Measurements from ENCODE around the gene PDGFC.

Gene PDGFC

GRCh38 chr4:156974264-156974663 is 2.7 kb upstream of the PDGFC start:
- DNase-seq (ENCODE audit: low spot score), result no peak

DNA sequence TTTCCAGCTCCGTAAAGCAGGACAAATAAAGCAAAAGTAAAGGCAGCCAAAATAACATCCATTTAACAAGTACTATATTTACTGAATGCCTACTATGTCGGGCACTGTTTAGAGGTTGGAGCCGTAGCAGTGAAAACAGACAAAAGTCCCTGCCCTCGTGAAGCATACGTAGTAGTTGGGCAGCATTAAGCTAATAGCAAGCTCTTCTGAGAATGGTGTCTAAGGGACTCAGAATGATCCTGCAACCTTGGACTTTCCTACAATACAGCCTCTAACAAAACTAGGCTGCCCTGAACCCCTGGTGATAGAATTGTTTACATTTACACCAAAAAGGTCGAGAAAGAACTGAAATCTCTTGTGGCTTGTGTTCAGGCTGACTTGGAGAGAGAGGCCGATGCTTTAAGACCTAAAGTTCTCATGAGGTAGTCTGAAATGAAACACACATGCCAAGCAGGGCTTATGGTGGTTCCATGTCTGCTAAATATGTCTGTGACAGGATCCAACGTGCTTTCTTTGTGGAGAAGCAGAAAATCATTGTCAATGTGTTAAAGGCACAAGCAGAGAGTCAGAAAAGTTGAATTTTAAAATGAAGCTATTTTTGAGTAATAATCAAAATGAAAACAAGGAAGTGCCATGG is 898 bp upstream of the PDGFC start:
- no peak for DNase-seq (ENCODE audit: low spot score)

GRCh38 chr4:156971165-156971675 is 379 bp downstream of the PDGFC start:
- peak; percentile 71 for DNase-seq (ENCODE audit: low spot score)

- DNase-seq (ENCODE audit: low spot score), result peak; percentile 74
Observed at GRCh38 chr4:156970501-156971164, 966 bp downstream of the PDGFC start.

GRCh38 chr4:156969911-156970310 is 1.7 kb downstream of the PDGFC start:
- no peak for DNase-seq (ENCODE audit: low spot score)

DNA sequence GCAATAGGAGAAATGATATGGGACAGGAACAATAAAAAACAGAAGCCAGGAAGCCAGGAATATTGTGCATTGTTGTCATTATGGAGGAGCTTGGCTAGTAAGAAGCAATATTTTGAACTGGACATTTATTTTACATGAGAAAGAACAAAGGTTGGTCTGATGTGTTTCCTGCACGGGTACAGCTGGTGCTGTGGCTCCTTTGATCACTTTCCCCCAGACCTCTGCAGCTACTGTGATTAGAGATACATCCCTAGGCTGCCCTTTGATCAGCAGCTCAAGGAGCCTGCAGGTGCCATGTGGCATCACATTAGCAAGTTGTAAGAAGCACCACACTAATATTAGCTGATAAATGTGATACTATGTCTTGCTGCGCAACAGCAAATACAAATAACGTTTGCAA is 2.5 kb downstream of the PDGFC start:
- DNase-seq (ENCODE audit: low spot score), result no peak

- no peak for DNase-seq (ENCODE audit: low spot score)
Observed at GRCh38 chr4:156968479-156968984, 3.1 kb downstream of the PDGFC start.

DNA sequence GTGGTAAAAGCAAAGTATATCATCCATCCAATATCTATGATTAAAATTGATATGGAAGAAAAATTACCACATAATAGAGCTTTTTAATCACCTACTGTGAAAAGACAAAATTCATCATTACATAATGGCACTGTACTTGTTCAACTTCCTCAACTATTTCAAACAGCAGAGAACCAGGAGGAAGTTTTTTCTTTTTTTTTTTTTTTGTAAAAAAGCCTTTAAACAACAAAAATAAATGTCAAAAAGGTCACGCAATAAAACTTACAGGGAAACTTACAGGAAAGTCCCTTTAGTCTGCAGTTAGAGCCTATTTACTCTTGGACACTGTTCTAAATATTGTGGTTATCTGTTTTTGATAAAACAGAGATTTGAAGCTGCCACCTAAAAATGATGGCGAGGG is 4.8 kb downstream of the PDGFC start:
- no peak for DNase-seq (ENCODE audit: low spot score)

- DNase-seq (ENCODE audit: low spot score), result no peak
Observed at GRCh38 chr4:156963419-156963818, 8.2 kb downstream of the PDGFC start.

DNA sequence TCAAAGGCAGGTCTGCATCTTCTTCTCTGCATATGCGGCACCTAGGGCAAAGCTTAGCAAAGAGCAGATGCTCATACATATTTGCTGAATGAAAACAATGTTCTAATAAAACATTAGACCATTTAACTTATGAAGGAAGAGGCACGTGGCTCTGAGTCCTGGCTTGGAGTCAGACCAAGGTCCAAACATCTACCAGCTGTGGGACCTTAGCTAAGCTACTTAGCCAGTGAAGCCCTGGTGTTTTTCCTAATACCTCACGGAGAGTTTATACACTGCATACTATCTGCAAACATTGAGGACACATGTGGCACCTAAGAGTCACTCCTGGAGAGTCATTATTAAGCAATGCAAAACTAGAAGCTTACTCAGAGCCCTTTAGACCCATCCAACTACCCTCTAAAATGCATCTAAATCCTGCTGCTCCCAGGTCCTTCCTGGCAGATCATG is 9.0 kb downstream of the PDGFC start:
- DNase-seq (ENCODE audit: low spot score), result no peak

DNA sequence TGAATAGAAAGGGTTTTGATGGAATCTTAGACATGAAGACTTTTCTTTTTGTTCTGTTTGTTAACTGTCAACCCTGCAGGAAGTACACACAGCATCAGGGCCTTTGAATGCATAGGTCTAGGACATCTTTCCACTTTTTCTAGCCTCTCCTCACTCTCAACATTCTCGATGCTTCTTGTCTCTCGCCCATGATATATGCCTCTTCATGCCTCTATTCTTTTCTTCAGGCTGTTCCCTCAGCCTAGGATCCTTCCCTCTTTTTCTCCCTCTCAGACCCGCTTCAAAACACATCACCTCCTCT is 9.6 kb downstream of the PDGFC start:
- DNase-seq (ENCODE audit: low spot score), result no peak

GRCh38 chr4:156961196-156962057 is 10.2 kb downstream of the PDGFC start:
- no peak for DNase-seq (ENCODE audit: low spot score)

- no peak for DNase-seq (ENCODE audit: low spot score)
Observed at GRCh38 chr4:156959298-156959702, 12.3 kb downstream of the PDGFC start.

- no peak for DNase-seq (ENCODE audit: low spot score)
Observed at GRCh38 chr4:156958276-156959074, 13.1 kb downstream of the PDGFC start.

GRCh38 chr4:156957556-156957955 is 14.0 kb downstream of the PDGFC start:
- DNase-seq (ENCODE audit: low spot score), result no peak

- DNase-seq (ENCODE audit: low spot score), result no peak
Observed at GRCh38 chr4:156956826-156957368, 14.7 kb downstream of the PDGFC start.

DNA sequence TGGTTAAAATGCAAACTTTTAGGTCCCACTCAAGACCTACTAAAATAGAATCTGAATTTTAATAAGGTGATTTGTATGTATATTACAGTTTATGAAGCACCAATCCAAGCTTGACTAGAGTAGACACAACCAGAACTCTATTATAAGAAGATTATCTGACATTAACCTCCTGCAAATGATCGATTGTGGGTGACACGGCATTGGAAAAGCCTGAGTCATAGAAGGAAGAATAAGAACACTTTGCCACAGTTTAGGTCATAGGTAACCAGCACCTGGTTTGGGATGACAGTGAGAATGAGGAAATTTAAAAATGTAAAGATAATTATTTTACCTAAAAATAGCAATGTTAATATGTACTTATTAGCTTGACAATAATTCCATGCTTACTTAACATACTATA is 15.2 kb downstream of the PDGFC start:
- DNase-seq (ENCODE audit: low spot score), result no peak

DNA sequence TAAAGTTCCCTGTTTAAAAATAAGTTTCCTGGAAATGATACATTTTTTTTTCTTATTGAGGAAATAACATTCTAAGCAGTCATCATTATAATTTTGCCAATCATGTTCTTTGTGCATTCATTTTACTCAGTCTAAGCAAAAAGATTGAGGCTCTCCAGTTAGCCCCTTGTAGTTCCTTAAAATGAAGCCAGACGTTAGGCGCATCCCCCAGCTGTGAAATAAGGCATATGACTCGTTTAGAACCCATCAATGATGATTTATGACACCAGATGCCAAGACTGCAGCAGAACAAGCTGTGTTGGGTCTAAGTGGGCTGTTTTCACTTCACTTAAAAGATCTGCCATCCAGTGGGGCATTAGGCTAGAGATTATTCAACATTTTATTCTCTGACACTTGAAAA is 17.0 kb downstream of the PDGFC start:
- DNase-seq (ENCODE audit: low spot score), result no peak

DNA sequence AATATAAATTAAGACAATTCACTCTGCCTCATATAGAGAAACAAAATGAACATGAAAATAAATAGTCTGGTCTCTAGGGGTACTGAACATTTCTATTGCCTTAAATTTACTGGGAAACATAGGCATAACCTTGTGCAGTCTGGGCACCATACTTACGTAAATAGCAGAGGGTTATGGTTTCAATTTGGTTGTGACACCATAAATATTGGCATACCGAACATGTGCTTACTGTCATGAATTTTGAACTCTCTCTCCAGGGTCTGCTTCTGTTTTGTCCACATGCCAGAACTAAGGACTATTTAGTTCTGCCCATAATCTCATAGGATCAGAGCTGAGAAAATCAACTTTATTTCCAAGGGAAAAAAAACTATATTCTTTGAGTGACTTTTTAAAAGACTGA is 17.6 kb downstream of the PDGFC start:
- no peak for DNase-seq (ENCODE audit: low spot score)

DNA sequence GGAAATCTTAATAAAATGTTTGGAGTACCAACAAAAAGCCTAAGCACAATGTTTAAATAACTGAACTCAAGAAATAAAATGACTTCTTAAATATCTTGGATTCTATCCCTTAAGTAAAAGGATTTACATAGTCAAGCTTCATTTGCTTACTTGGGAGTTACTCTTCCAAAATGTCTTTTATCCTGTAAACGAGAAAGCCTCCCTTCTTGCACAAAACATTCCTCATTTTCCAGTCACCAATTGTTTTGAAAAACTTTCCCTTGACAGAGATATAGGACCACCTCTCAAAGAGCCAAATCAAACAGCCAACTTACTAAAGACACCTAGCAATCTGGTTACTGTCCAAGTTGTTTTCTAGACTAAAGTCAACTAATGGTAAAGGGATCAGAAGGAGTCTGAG is 18.6 kb downstream of the PDGFC start:
- DNase-seq (ENCODE audit: low spot score), result no peak

- no peak for DNase-seq (ENCODE audit: low spot score)
Observed at GRCh38 chr4:156952078-156952759, 19.4 kb downstream of the PDGFC start.
